DMS153 treated with DMSO at 0.1 percent for 48 hours (cell line): ENCODE measurements around the gene OGFRL1.

Experiments used
- DNase-seq: peaks from one replicate; lab custom pipeline; 2025; ENCODE audit not compliant: unreplicated experiment; lab: John Stamatoyannopoulos, UW

Gene OGFRL1

GRCh38 chr6:71284785-71285184 lies 3.8 kb upstream of the OGFRL1 start:
- DNase-seq: no peak

GRCh38 chr6:71287038-71287437 lies 1.6 kb upstream of the OGFRL1 start:
- DNase-seq: no peak

GRCh38 chr6:71287926-71288227 lies 734 bp upstream of the OGFRL1 start:
- no peak for DNase-seq

GRCh38 chr6:71289039-71289801 lies 609 bp downstream of the OGFRL1 start:
- no peak for DNase-seq

- no peak for DNase-seq
These were observed 1.2 kb downstream of the OGFRL1 start for GRCh38 chr6:71289802-71290175.

- no peak for DNase-seq
These were observed 2.0 kb downstream of the OGFRL1 start for GRCh38 chr6:71290611-71291010.

- no peak for DNase-seq
These were observed 3.4 kb downstream of the OGFRL1 start for GRCh38 chr6:71292001-71292400.

- DNase-seq: no peak
These were observed 5.5 kb downstream of the OGFRL1 start for GRCh38 chr6:71294121-71294523.

- no peak for DNase-seq
These were observed 9.8 kb downstream of the OGFRL1 start for GRCh38 chr6:71298459-71298858.

- no peak for DNase-seq
These were observed 11.2 kb downstream of the OGFRL1 start for GRCh38 chr6:71299541-71300470.

- no peak for DNase-seq
These were observed 12.1 kb downstream of the OGFRL1 start for GRCh38 chr6:71300561-71301168.

GRCh38 chr6:71301546-71301945 lies 12.9 kb downstream of the OGFRL1 start:
- no peak for DNase-seq

GRCh38 chr6:71309656-71310055 lies 21.0 kb downstream of the OGFRL1 start:
- no peak for DNase-seq

GRCh38 chr6:71310261-71310660 lies 21.6 kb downstream of the OGFRL1 start:
- DNase-seq: no peak

GRCh38 chr6:71312089-71312488 lies 23.5 kb downstream of the OGFRL1 start:
- DNase-seq: no peak

- no peak for DNase-seq
These were observed 28.8 kb downstream of the OGFRL1 start for GRCh38 chr6:71317441-71317840.

GRCh38 chr6:71320041-71320440 lies 31.4 kb downstream of the OGFRL1 start:
- DNase-seq: no peak

GRCh38 chr6:71321314-71321713 lies 32.7 kb downstream of the OGFRL1 start:
- no peak for DNase-seq

- DNase-seq: no peak
These were observed 35.7 kb downstream of the OGFRL1 start for GRCh38 chr6:71324194-71324785.

- DNase-seq: no peak
These were observed 38.0 kb downstream of the OGFRL1 start for GRCh38 chr6:71326611-71327010.

- no peak for DNase-seq
These were observed 41.9 kb downstream of the OGFRL1 start for GRCh38 chr6:71330501-71330900.

- no peak for DNase-seq
These were observed 43.4 kb downstream of the OGFRL1 start for GRCh38 chr6:71332012-71332411.
